ENCODE data around the gene SENP3.
"Not testable (repeated sequence)": the region's sequence is repeated elsewhere in the genome, so short reads cannot be mapped to it uniquely, and the experiment has no call there.

The SENP3 gene

DNA sequence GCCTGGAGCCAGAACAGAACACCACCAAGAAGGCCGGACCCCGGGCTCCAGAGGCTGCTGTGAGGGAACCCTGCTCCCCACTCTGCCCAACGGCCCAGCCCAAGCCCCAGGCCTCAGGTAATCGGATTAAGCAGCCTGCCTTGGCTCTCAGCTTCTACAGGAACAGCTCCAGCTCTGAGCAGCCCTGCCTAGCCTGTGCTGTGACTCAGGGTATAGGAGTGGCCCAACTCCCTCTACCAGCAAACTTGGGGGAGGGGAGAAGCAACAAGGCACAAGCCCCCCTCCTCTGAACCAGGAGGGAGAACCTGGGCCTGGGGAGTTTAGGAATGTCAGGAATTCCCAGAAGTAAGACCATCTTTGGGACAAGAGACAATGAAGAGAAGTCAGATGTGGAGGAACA lies 29.0 kb downstream of the SENP3 start:
- peaks cover 57% of the 10 kb centered on the region for H3K36me3 ChIP-seq (ENCODE audit: insufficient read depth, low read length)
- H3K9ac ChIP-seq (ENCODE audit: low read length): no peak overlapping the region
- H3K27ac ChIP-seq (ENCODE audit: low read depth, low read length): no peak overlapping the region
- no peaks in the 10 kb centered on the region for H3K27me3 ChIP-seq (ENCODE audit: control insufficient read depth in 1 of 2, insufficient read depth in 2 of 2, low read length in 2 of 2)
- H3K4me3 ChIP-seq (ENCODE audit: low read depth in 1 of 2, low read length in 2 of 2): no peak overlapping the region
- peaks cover 16% of the 10 kb centered on the region for H3K4me1 ChIP-seq (ENCODE audit: insufficient read depth, low read length)
- no peaks in the 10 kb centered on the region for H3K9me3 ChIP-seq (ENCODE audit: low read length)

DNA sequence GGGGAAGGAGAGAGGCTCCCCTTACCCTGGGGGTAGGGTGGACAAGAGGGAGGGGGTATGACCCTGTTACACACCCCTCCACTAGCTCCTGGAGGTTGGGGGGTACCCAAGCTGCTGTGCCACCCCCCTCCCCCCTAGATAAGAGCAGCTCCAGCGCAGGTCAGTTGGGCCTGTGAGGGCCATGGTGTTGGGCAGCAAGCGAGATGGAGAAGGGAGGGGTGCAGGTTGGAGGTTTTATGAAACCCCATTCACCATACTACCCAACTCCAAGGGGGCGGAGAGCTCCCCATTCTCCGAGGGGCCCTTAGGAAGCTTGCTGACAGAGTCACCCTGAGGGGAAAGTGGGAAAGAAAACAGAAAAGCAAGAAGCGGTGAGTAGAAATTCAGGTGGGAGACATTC lies 29.9 kb downstream of the SENP3 start:
- H3K36me3 ChIP-seq (ENCODE audit: insufficient read depth, low read length): peaks cover 65% of the 10 kb centered on the region
- H3K27ac ChIP-seq (ENCODE audit: low read depth, low read length): no peak overlapping the region
- no peak overlapping the region for H3K9ac ChIP-seq (ENCODE audit: low read length)
- no peaks in the 10 kb centered on the region for H3K9me3 ChIP-seq (ENCODE audit: low read length)
- H3K4me3 ChIP-seq (ENCODE audit: low read depth in 1 of 2, low read length in 2 of 2): no peak overlapping the region
- H3K27me3 ChIP-seq (ENCODE audit: control insufficient read depth in 1 of 2, insufficient read depth in 2 of 2, low read length in 2 of 2): no peaks in the 10 kb centered on the region
- H3K4me1 ChIP-seq (ENCODE audit: insufficient read depth, low read length): peaks cover 16% of the 10 kb centered on the region

- H3K27me3 ChIP-seq (ENCODE audit: control insufficient read depth in 1 of 2, insufficient read depth in 2 of 2, low read length in 2 of 2): no peaks in the 10 kb centered on the region
- H3K4me1 ChIP-seq (ENCODE audit: insufficient read depth, low read length): peaks cover 16% of the 10 kb centered on the region
- no peak overlapping the region for H3K27ac ChIP-seq (ENCODE audit: low read depth, low read length)
- H3K9me3 ChIP-seq (ENCODE audit: low read length): no peaks in the 10 kb centered on the region
- H3K4me3 ChIP-seq (ENCODE audit: low read depth in 1 of 2, low read length in 2 of 2): no peak overlapping the region
- peaks cover 73% of the 10 kb centered on the region for H3K36me3 ChIP-seq (ENCODE audit: insufficient read depth, low read length)
- H3K9ac ChIP-seq (ENCODE audit: low read length): no peak overlapping the region
Observed at GRCh38 chr17:7592422-7593021, 30.8 kb downstream of the SENP3 start.

DNA sequence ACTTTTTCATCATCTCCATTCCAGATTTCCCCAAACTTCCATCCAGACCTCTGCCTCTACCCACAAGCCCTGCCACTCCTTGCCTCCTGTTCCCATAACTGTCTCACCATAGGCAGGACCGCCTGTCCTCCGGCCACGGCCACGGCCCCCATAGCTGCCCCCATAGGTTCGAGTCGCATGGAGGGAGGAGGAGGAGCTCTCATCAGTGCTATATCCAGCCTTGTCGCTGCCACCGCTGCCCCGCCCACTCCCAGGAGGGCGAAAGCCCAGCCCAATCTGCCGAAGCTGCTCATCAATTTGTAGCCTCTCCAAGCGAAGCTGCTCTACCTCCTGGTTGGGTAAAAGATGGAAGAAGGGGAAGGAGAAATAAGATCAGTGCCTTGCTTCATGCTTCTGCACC lies 31.6 kb downstream of the SENP3 start:
- Histone ChIP-seq H3K9ac (ENCODE audit: low read length) (no peak overlapping the region), H3K27me3 (ENCODE audit: control insufficient read depth in 1 of 2, insufficient read depth in 2 of 2, low read length in 2 of 2) (no peaks in the 10 kb centered on the region), H3K4me1 (ENCODE audit: insufficient read depth, low read length) (peaks cover 8% of the 10 kb centered on the region), H3K27ac (ENCODE audit: low read depth, low read length) (no peak overlapping the region), H3K9me3 (ENCODE audit: low read length) (no peaks in the 10 kb centered on the region), H3K36me3 (ENCODE audit: insufficient read depth, low read length) (peaks cover 71% of the 10 kb centered on the region), H3K4me3 (ENCODE audit: low read depth in 1 of 2, low read length in 2 of 2) (no peak overlapping the region)

- not testable (repeated sequence) for H3K4me1 ChIP-seq (ENCODE audit: insufficient read depth, low read length); H3K9ac ChIP-seq (ENCODE audit: low read length); H3K4me3 ChIP-seq (ENCODE audit: low read depth in 1 of 2, low read length in 2 of 2); H3K9me3 ChIP-seq (ENCODE audit: low read length); H3K27me3 ChIP-seq (ENCODE audit: control insufficient read depth in 1 of 2, insufficient read depth in 2 of 2, low read length in 2 of 2); H3K27ac ChIP-seq (ENCODE audit: low read depth, low read length)
- H3K36me3 ChIP-seq (ENCODE audit: insufficient read depth, low read length): peaks cover 84% of the 10 kb centered on the region
Observed at GRCh38 chr17:7597561-7597960, 35.8 kb downstream of the SENP3 start.

DNA sequence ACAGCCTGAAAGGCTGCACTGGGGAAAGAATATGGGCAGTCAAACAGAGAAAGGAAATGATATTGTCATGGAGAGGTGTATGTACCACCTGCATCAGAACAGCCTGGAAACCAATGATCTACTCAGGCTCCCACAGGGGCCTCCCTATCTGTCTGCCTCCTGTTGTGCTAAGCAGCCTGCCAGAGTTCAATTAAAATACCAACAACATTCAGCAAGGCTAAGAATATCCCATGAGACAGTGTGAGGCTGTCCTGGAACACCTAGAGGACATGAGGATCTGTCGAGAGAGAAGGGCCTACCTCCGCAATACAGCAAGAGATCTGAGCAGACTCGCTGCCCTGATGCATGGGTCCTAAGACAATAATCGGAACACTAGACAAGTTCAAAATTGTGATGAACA lies 44.6 kb downstream of the SENP3 start:
- Histone ChIP-seq H3K4me1 (ENCODE audit: insufficient read depth, low read length) (peaks cover 10% of the 10 kb centered on the region), H3K27me3 (ENCODE audit: control insufficient read depth in 1 of 2, insufficient read depth in 2 of 2, low read length in 2 of 2) (no peaks in the 10 kb centered on the region), H3K9ac (ENCODE audit: low read length) (no peak overlapping the region), H3K4me3 (ENCODE audit: low read depth in 1 of 2, low read length in 2 of 2) (no peak overlapping the region), H3K9me3 (ENCODE audit: low read length) (no peaks in the 10 kb centered on the region), H3K27ac (ENCODE audit: low read depth, low read length) (no peak overlapping the region), H3K36me3 (ENCODE audit: insufficient read depth, low read length) (peaks cover 47% of the 10 kb centered on the region)

GRCh38 chr17:7610641-7611040 lies 48.9 kb downstream of the SENP3 start:
- no peaks in the 10 kb centered on the region for H3K9me3 ChIP-seq (ENCODE audit: low read length)
- no peak overlapping the region for H3K9ac ChIP-seq (ENCODE audit: low read length)
- peaks cover 34% of the 10 kb centered on the region for H3K4me1 ChIP-seq (ENCODE audit: insufficient read depth, low read length)
- peaks cover 19% of the 10 kb centered on the region for H3K36me3 ChIP-seq (ENCODE audit: insufficient read depth, low read length)
- no peak overlapping the region for H3K4me3 ChIP-seq (ENCODE audit: low read depth in 1 of 2, low read length in 2 of 2)
- no peaks in the 10 kb centered on the region for H3K27me3 ChIP-seq (ENCODE audit: control insufficient read depth in 1 of 2, insufficient read depth in 2 of 2, low read length in 2 of 2)
- no peak overlapping the region for H3K27ac ChIP-seq (ENCODE audit: low read depth, low read length)

DNA sequence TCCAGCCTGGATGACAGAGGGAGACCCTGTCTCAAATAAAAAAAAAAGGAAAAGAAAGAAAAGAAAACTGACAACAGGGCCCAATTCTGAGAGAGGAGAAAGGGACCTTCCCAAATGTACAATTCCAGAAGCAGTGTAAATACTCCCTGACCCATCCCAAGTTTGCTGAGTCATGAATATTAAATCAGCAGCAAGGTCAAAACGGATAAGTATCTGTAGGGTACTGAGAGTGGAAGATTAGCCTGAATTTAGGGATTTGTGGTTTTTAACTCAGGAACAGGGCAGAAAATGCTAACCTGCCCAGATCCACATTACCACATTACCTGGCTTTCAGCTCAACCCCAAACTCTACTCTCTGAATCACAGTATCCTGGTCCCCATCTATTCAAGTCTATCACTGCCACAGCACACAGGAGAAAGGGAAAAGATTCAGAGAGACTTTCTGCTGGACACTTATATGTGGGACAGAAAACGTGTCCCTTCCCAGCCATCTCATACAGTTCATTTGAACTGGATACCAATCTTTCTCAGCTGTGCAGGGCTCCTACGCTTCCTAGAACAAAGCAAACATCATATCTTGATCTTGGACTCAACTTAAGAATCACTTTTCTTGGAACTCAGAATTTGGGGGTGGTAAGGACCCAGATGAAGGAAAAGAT lies 50.0 kb downstream of the SENP3 start:
- Histone ChIP-seq H3K9ac (ENCODE audit: low read length) (no peak overlapping the region), H3K36me3 (ENCODE audit: insufficient read depth, low read length) (peaks cover 16% of the 10 kb centered on the region), H3K9me3 (ENCODE audit: low read length) (no peaks in the 10 kb centered on the region), H3K4me1 (ENCODE audit: insufficient read depth, low read length) (peaks cover 34% of the 10 kb centered on the region), H3K27ac (ENCODE audit: low read depth, low read length) (no peak overlapping the region), H3K4me3 (ENCODE audit: low read depth in 1 of 2, low read length in 2 of 2) (no peak overlapping the region), H3K27me3 (ENCODE audit: control insufficient read depth in 1 of 2, insufficient read depth in 2 of 2, low read length in 2 of 2) (no peaks in the 10 kb centered on the region)

DNA sequence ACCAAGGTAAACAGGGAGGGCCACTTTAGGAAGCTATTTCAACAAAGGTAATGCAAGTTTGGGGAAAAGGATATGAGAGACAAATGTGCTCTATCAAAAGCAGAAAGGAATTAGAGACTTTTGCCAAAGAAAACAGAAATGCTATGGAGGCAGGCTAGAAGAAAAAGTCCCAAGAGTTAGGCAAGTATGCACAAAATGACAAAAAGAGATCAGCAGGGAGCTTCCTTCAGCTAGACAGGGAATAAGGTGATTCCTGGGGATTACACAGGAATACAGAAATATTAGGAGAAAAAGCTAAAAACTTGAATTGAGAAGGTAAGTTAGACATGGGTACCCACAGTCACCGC lies 50.5 kb downstream of the SENP3 start:
- Histone ChIP-seq H3K4me3 (ENCODE audit: low read depth in 1 of 2, low read length in 2 of 2) (no peak overlapping the region), H3K36me3 (ENCODE audit: insufficient read depth, low read length) (peaks cover 16% of the 10 kb centered on the region), H3K4me1 (ENCODE audit: insufficient read depth, low read length) (peaks cover 34% of the 10 kb centered on the region), H3K27me3 (ENCODE audit: control insufficient read depth in 1 of 2, insufficient read depth in 2 of 2, low read length in 2 of 2) (no peaks in the 10 kb centered on the region), H3K9ac (ENCODE audit: low read length) (no peak overlapping the region), H3K9me3 (ENCODE audit: low read length) (no peaks in the 10 kb centered on the region), H3K27ac (ENCODE audit: low read depth, low read length) (no peak overlapping the region)

GRCh38 chr17:7613769-7614424 lies 52.2 kb downstream of the SENP3 start:
- Histone ChIP-seq H3K4me3 (ENCODE audit: low read depth in 1 of 2, low read length in 2 of 2) (peak overlapping the region; percentile 45 to 89), H3K9ac (ENCODE audit: low read length) (peak overlapping the region; percentile 63), H3K9me3 (ENCODE audit: low read length) (no peaks in the 10 kb centered on the region), H3K27me3 (ENCODE audit: control insufficient read depth in 1 of 2, insufficient read depth in 2 of 2, low read length in 2 of 2) (no peaks in the 10 kb centered on the region), H3K4me1 (ENCODE audit: insufficient read depth, low read length) (peaks cover 34% of the 10 kb centered on the region), H3K36me3 (ENCODE audit: insufficient read depth, low read length) (peaks cover 16% of the 10 kb centered on the region), H3K27ac (ENCODE audit: low read depth, low read length) (peak overlapping the region; percentile 75)

DNA sequence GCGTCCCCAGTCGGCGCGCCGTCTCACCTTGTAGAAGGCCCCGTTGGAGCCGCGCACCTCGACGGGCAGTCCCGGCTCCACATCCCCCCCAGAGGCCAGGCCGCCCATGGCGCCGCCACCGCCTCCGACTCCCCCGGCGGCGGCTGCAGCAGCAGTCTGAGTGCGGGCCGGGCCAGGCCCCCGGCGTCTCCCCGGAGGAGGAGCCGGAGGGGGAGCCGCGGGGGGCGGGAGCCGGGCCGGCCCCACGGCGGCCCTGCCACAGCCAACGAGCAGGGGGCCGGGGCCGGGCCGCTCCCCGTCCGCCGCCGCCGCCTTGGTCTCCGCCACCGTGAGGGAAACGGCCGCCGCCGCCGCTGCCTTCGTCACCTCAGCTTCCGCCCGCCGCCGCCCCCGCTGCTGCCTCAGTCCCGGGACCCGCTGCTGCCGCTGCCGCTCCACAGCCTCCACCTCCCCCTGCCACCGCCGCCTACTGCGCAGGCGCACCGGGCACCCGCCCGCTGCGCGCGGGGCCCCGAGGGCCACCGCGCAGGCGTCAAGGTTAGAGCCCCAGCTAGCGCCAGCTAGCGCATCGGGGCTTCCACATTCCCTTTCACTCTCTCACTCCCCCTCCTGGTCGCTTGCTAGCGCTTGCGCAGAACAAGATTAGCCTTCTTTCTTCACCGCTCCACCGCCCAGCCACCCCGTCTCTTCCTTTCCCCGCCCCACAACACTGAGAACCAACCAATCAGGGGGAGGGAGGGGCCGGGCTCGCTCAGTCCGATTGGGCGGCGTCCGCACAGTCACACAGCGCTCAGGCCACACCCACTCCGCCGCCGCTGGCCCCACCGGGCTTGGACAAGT lies 52.9 kb downstream of the SENP3 start, which contains the start of gene FXR2:
FXR2 (minus strand) TSS at position 473 of the 840 bp plus-strand sequence; CDS start at position 108, 365 bp downstream.
- Histone ChIP-seq H3K27ac (ENCODE audit: low read depth, low read length) (peak within 1 kb of the TSS; percentile 75), H3K9ac (ENCODE audit: low read length) (peak within 1 kb of the TSS; percentile 63), H3K4me1 (ENCODE audit: insufficient read depth, low read length) (peaks cover 34% of the 10 kb centered on the region), H3K4me3 (ENCODE audit: low read depth in 1 of 2, low read length in 2 of 2) (peak within 1 kb of the TSS; percentile 45 to 89), H3K36me3 (ENCODE audit: insufficient read depth, low read length) (peaks cover 16% of the 10 kb centered on the region), H3K9me3 (ENCODE audit: low read length) (no peaks in the 10 kb centered on the region), H3K27me3 (ENCODE audit: control insufficient read depth in 1 of 2, insufficient read depth in 2 of 2, low read length in 2 of 2) (no peaks in the 10 kb centered on the region)

Data from muscle layer of colon (tissue), 2 donors.